Hematopoietic multipotent progenitor cell treated with erythropoietin and hydrocortisone succinate and interleukin-3 and kit ligand, for 4 days (in vitro differentiated cells): ENCODE measurements around the gene ATP6V1E1.
"Not testable (repeated sequence)": the region's sequence is repeated elsewhere in the genome, so short reads cannot be mapped to it uniquely, and the experiment has no call there.

Experiments used
- DNase-seq: peaks from one replicate; pipeline ENCODE4 v3.0.0-alpha.2; 2015

ATP6V1E1 gene

DNA sequence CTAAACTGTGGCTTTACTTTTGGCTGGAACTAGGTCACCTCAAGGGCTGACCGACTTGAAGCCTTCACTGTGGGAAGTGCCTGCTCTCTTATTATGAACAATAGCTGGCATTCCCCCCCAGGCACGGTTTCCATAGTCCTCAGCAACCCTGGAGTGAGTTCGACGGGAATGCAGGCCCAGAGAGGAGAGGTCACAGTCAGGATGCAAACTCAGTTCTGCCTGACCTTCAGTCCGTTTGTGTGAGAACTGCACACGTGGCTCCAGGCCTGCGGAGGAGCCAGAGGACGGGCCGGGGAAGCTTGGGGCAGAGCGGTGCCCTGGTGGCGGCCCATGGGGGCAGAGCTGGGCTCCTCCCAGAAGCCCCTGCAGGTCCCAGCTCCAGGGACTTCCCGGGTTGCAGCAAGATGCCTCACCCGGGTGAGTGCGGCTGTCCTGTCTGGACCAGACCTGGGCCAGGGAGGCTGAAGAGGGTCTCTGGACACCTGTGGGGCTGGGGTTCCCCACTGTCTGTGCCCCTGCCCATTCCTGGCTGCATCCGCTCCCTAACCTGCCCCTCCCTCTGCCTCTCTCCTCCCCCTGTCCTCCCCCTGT lies 48.0 kb downstream of the ATP6V1E1 start:
- DNase-seq: no peak

DNA sequence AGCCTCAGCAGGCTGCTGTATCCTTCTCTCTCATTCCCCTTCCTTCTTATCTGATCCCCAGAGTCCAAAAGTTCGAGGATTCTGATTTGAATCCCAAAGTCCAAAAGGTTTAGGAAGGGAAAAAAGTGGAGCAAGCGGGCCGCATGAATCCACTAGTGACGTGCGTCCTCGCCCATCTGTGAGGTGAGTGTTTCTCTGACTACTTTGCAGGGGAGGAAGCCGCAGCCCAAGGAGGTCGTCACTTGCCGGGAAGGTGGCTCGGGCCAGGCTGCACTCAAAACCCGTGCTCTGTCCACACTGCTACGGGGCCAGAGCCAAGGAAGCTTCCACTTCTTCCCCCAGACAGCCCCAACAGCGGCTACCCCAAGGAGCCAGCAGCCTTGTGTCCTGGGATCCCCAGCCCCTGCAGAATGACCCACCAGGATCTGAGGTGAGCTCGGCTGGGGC lies 49.0 kb downstream of the ATP6V1E1 start:
- no peak for DNase-seq

DNA sequence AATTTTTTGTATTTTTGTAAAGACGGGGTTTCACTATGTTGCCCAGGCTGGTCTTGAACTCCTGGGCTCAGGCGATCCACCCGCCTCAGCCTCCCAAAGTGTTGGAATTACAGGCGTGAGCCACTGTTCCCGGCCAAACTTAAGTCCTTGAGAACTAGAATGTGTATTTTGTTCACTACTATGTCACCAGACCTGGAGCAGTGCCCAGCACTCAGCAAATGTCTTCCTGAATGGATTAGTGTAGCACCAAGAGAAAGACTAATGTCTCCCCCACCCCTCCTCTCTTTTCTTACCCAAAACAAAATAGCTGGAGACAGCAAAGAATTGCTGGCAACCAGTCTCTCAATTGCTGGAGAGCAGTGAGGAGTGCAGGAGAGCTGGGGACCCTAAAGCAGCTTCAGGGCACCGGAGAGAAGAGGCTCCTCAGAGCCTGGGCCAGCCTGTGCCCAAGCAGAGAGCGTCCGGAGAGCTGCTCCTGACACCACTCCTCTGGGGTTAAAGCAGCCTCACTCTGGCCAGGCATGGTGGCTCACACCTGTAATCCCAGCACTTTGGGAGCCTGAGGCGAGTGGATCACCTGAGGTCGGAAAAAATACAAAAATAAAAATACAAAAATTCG lies 50.3 kb downstream of the ATP6V1E1 start:
- no peak for DNase-seq

DNA sequence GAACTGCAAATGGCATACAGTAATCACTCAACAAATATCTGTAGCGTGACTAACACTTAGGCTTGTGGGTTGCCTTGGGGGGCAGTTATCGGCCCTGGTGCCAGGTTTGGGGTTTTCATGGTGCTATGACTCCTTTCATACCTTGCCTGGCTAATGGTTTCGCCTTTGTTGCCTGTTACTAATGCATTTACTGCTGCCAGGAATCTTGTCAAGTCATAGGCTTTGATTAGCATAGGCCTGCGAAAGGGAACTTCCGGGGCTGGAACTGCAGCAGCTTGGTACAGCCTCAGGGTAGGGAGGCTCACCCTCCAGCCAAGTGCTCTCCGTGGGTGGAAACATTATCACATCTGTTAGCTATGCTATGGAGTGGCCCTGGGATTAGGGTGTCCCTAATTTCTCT lies 52.1 kb downstream of the ATP6V1E1 start:
- DNase-seq: no peak

DNA sequence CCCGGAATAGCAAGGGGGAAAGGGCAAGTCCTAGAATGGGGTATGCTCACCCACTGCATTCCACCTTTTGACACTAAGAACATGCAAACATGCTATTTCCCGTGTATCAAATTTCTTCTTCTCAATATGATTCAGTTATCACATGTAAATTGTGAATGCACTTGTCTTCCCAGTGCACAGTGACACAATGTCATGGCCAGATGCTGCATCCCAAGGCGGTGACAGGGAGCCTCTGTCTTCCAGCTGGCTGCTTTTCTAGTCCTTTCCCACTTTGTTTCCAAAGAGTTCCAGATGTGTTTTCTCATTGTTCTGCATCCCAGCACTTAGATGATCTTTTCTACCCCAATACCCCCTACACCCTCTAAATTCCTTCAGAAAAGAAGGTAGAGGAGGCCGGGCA lies 52.9 kb downstream of the ATP6V1E1 start:
- DNase-seq: no peak

DNA sequence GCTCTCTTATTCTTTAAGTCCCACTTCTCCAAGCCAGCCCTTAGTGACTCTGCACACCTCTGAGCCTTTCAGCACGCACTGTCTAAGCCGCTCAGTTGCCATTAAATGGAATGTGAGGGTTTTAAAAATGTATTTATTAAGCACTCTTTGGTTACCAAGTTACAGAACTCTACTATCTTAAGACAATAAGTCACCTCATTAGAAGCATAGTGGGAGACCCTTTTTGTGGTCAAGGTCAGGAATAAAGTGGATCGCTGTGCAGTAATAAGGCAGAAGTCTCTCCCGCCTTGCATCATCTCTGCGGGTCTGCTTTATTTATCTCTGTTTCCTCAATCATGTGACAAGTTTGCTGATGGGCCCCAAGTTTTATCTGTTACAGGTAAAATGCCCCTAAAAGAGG lies 53.4 kb downstream of the ATP6V1E1 start:
- no peak for DNase-seq

DNA sequence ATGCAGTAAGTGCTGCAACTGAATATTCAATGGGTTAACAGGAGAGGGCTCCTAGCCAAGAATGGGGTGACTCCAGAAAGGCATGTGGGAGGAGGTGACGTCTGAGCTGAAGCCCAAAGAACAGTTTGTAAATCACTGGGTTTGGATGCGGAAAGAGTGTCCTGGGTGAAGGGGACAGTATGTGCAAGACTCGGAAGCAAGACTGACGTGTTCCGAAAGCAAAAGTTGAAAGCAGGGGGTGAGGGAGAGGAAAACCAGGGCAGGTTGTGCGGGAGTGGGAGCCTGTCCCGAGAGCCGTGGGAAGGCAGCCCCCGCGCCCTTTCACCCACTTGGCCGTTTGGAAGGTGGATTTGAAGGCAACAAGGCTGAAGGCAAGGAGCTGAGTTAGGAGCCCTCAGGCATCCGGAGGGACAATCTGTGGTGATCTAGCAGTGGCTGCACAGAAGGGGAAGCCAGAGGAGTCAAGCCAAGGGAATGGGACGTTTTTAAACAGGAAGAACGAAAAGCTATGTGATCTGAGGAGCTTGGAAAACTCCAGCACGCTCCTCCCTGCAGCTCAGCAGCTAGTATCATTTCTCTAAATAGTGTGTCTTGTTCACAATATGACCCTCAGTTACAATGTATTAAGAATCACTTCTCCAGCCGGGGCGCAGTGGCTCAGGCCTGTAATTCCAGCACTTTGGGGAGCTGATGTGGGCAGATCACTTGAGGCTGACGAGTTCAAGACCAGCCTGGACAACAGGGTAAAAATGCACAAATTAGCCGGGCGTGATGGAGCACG lies 57.5 kb downstream of the ATP6V1E1 start:
- no peak for DNase-seq

DNA sequence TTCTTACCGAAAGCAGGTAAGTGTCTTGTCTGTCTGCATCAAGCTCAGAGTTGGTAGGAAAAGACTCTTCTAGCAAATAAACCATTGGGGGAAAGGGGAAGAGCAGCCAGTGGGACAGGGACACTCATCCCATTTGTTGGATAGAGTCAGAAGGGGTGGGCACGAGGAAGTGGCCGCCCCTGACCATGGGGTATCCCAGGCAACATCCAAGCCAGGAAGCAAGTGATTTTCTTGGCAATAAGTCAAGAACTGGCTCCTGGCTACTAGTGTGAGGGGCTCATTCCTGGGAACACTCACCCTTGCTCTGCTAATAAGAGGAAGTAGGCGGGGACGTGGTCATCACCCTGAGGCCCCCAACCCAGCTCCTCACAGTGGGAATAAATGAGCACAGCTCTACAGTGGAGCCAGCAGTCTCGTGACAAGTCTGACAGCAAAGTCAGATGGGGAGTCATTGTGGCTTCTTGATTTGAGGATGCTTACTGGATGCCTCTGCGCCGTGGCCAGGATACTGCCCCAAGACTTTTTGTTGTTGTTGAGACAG lies 58.5 kb downstream of the ATP6V1E1 start:
- no peak for DNase-seq

DNA sequence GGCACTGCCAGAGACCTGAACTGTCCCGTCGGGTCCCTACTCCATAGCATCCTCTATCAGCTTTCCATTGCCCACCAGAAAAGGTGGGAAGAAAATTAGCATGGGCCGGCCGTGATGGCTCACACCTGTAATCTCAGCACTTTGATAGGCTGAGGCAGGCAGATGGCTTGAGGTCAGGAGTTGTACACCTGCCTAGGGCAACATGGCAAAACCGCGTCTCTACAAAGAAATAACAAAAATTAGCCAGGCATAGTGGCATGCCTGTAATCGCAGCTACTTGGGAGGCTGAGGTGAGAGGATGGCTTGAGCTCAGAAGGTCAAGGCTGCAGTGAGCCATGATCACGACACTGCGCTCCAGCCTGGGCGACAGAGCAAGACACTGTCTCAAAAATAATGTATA lies 61.8 kb downstream of the ATP6V1E1 start:
- no peak for DNase-seq

DNA sequence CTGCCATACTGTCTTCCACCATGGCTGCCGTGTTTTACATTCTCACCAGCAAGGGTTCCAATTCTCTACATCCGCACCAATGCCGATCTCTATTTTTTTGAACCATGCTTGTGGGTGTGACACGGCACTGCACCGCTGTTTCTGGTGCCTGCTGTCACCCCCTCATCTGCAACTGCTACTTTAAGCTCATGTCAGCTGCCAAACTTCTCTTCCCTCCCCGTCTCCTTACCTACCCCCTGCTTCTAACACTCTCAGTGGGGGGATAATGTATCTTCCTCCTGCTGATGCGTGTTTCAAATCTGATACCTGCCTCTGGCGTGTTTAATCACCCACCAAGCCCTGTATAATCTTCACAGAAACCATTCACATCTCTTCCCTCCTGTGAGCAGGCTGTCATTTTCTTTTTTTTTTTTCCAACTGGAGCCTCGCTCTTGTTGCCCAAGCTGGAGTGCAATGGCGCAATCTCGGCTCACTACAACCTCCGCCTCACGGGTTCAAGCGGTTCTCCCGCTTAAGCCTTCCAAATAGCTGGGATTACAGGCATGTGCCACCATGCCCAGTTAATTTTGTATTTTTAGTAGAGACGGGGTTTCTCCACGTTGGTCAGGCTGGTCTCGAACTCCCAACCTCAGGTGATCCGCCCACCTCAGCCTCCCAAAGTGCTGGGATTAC lies 62.4 kb downstream of the ATP6V1E1 start:
- not testable (repeated sequence) for DNase-seq

DNA sequence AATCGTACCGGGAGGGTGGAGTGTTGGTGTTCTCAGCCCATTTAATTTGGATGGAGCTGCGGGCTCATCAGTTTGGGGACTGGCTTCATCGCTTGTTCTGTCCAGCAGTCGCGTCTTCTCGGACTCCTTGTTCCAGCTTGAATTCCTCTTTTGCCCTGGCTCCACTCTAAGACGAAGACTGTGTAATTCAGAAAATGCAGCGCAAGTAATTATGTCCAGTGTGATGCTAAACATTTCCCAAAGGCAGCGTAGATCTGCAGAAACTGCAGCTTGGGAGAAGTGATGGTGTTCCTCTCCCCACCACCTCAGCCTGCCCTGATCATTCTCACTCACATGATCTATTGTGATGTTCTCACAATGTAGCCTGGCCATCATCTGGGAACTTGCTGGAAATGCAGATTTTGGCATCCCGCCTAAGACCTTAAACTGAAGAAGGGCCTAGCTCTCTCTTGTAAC lies 64.6 kb downstream of the ATP6V1E1 start:
- DNase-seq: no peak

DNA sequence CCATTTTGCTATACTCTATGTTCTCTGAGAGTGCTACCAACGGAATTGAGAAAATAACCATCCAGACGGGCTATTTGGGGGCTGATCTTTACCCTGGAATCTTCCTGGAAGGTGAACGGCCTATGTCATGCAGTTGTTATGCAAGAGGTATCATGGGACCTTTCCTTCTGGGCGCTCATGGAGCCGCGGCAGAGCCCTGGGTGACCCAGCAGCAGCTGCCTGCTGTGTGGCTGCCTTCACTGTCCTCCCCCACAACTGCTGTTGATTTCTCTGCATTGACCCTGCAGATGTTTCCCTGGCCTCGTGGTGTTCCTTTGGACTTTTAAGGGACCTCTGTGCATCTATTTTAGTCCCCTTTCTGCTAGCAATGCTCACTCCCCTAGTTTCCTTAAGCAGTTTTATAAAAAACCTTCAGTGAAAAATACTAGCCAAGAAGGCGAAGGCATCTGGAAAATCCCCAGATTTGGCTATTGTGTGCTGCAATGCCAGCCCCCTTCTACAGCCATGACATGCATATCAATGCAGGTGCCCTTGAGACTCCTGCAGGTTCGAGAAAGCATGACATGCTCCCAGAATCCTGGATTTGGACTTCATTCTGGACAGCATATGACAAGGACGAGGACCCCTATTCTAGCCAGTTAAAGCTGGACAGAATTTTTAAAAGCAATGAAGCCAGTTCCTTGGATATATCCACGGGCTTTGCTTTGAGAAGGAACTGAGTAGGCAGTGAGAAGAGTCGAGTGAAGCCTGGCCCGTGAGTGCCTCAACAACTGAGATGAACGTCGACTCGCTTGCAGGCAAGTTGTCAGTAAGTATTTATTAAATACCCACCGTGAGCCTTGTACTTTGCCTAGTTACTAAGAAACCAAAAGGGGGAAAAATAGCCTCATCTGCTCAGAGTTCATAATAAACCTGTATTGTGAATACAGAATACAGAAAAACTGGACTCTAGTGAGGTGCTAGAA lies 65.4 kb downstream of the ATP6V1E1 start, which contains the start of gene SLC25A18:
TSS of gene SLC25A18 (plus strand) at position 593 of the 965 bp plus-strand sequence. CDS start 16,447 bp downstream, outside the sequence.
- DNase-seq: no peak

DNA sequence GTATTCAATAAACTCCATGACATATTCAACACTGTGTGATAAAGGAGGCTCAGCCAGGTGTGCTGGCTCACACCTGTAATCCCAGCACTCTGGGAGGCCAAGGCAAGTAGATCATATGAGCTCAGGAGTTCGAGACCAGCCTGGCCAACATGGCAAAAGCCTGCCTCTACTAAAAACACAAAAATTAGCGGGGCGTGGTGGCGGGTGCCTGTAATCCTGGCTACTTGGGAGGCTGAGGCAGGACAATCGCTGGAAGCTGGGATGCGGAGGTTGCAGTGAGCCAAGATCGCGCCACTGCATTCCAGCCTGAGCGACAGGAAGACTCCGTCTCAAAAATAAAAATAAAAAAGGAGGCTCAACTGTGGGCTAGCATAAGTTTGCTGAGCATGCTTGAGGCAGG lies 69.4 kb downstream of the ATP6V1E1 start:
- DNase-seq: no peak

DNA sequence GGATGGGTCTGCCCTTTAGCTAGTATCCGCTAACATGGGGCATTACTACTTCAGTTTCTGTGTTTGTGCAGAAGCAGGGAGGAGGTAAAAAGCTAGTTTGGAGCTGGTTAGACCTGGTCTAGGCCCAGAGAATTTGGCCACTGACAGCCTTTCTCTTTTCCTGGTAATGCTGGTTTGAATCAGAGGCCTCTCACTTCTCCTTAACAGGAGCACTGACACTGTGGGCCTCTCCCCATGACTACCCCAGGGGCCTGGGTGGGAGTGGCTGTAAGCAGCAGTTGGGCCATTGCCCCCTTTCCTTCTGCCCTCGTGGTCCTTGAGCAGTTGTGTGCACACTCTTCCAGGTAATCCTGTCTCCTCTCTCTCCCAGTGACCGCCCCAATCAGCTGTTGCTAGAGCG lies 73.7 kb downstream of the ATP6V1E1 start:
- DNase-seq: no peak

DNA sequence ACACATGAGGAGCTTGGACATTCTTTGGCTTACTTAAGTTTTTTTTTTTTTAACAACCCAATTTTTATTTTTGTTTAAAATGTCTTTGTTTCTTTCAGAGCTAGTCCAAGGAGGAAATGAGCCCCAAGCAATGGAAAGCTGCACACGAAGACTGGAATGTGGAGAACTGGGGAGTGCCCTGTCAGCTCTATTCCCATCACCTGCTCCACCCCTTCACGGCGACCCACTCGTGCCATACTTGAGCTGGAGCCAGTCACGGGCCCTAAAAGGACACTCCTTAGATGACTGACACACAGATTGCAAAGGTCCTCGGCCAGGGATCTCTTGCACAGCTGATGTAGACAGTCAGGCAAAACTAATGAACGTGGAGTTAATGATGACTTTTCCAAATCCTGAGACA lies 75.8 kb downstream of the ATP6V1E1 start:
- DNase-seq: no peak

DNA sequence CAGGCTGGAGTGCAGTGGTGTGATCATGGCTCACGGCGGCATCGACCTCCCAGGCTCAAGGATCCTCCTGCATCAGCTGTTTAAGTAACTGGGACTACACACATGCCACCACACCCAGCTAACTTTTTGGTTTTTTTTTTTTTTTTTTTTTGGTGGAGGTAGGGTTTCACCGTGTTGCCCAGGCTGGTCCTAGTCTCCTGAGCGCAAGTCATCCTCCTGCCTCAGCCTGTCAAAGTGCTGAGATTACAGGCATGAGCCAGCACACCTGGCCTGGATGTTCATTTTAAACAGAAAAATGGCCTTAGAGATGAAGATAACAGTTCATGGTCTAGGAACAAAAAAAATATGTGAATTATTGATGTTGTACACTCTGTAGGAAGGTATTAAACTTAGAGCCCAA lies 78.9 kb downstream of the ATP6V1E1 start:
- no peak for DNase-seq

DNA sequence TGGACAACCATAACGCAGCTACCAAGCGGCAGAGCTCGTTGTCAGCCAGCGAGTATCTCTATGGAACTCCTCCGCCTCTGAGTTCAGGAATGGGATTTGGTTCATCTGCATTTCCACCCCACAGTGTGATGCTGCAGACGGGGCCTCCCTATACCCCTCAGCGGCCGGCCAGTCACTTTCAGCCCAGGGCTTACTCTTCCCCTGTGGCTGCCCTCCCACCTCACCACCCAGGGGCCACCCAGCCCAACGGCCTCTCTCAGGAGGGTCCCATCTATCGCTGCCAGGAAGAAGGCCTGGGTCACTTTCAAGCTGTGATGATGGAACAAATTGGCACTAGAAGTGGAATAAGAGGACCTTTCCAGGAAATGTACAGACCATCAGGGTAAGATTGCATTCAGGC lies 79.4 kb downstream of the ATP6V1E1 start:
- DNase-seq: no peak

DNA sequence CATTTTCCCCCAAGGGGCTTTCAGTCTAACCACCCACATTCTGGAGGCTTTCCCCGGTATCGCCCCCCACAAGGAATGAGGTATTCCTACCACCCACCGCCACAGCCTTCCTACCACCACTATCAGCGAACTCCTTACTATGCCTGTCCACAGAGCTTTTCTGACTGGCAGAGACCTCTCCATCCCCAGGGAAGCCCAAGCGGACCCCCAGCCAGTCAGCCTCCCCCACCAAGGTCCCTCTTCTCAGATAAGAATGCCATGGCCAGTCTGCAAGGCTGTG lies 79.9 kb downstream of the ATP6V1E1 start:
- no peak for DNase-seq

DNA sequence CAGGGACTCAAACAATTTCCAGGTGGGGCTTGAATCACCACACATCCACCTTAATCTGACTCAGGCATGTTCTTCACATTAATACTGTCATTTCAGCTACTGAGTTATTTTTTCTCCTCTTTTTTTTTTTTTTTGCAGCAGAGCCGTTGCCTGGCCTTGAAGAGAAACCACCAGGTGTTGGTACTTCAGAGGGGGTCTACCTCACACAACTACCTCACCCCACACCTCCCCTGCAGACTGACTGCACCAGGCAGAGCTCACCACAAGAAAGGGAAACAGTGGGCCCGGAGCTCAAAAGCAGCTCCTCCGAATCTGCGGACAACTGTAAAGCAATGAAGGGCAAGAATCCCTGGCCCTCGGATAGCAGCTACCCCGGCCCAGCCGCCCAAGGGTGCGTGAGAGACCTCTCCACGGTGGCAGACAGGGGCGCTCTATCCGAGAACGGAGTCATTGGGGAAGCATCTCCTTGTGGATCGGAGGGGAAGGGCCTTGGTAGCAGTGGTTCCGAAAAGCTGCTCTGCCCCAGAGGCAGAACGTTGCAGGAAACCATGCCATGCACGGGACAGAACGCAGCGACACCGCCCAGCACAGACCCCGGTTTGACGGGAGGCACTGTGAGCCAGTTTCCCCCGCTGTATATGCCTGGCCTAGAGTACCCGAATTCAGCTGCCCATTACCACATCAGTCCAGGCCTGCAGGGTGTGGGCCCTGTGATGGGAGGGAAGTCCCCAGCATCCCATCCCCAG lies 80.4 kb downstream of the ATP6V1E1 start:
- DNase-seq: no peak

DNA sequence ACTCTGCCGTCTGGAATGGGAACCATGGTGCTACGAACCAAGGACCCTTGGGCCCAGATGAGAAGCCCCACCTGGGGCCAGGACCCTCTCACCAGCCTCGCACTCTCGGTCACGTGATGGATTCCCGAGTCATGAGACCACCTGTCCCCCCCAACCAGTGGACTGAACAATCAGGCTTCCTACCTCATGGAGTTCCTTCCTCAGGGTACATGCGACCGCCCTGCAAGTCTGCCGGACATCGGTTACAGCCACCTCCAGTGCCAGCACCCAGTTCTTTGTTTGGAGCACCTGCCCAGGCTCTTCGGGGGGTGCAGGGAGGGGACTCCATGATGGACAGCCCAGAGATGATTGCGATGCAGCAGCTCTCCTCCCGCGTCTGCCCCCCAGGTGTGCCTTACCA lies 86.1 kb downstream of the ATP6V1E1 start:
- DNase-seq: no peak
